Lower leg skin (tissue), 4 donors: ENCODE measurements around the gene KCTD10. TPM values are rescaled to one million over a fixed set of nuclear protein-coding genes. Genes with fewer than 3 reads are reported as not detected.
"Not testable (repeated sequence)": the region's sequence is repeated elsewhere in the genome, so short reads cannot be mapped to it uniquely, and the experiment has no call there.

Experiments used
- DNase-seq, 2 donors: peaks; one replicate each; pipeline ENCODE4 v3.0.0-alpha.2; 2019; ENCODE audit warnings: low spot score in 2 of 2
- H3K4me3 ChIP-seq: fragments of 200-600 bp; sonication (generic); 2 replicates; pipeline ENCODE4 v1.5.1; 2017; ENCODE audit warnings: mild to moderate bottlenecking, low read depth; ENCODE audit not compliant: poor library complexity, severe bottlenecking
- CTCF ChIP-seq, 3 donors: fragments of 450-650 bp; IDR thresholded peaks; one replicate each; pipeline ENCODE4 v1.5.1; 2016; ENCODE audit warnings: antibody characterized with exemption in 3 of 3, mild to moderate bottlenecking in 3 of 3, moderate library complexity in 2 of 3
- POLR2A ChIP-seq, 2 donors: fragments of 450-650 bp; IDR thresholded peaks; one replicate each; pipeline ENCODE4 v1.6.1; 2016 to 2017; ENCODE audit warnings: antibody characterized with exemption in 2 of 2, mild to moderate bottlenecking in 1 of 2, moderate library complexity in 1 of 2
- WGBS, 2 donors: methylation state at CpG; one replicate each; pipeline ENCODE4 v1.1.5; 2018; 5-methylcytosine and 5-hydroxymethylcytosine counted together
- intact Hi-C: fragments of 100-400 bp; cut with DNase I; formaldehyde crosslinking; loops from one replicate; pipeline ENCODE4 v1.15.0; 2023; ENCODE audit warnings: low total_unique reads
- total RNA-seq, 4 donors: library from RNA; depleted of rRNA; stranded (reverse); fragments of >200 nt; gene quantifications; one replicate each; pipeline ENCODE4 v1.1.0, GENCODE V29; 2016

The KCTD10 gene
- total RNA-seq, 4 donors from 2014 or later = 22.3 to 60.1 (median 44.1) TPM

GRCh38 chr12:109428037-109428629 is 49.0 kb downstream of the KCTD10 start:
- intact Hi-C loops = no loop called here
- 20 to 21% methylated on average over 8 of the region's 8 CpGs for WGBS, 2 donors
- TF ChIP-seq POLR2A (IDR thresholded peaks at IDR 0.05) (no peak), CTCF (IDR thresholded peaks at IDR 0.05) (peak in 1 of 3 donors; percentile 56)
- peak; percentile 75 to 94 for DNase-seq
- no peak overlapping the region for H3K4me3 ChIP-seq

- no peak overlapping the region for H3K4me3 ChIP-seq
- DNase-seq = no peak
- WGBS, 2 donors = 87 to 89% methylated on average over 9 of the region's 9 CpGs
- intact Hi-C loops = no loop called here
- no peak for TF ChIP-seq POLR2A (IDR thresholded peaks at IDR 0.05)
- no peak for TF ChIP-seq CTCF (IDR thresholded peaks at IDR 0.05)
Observed at GRCh38 chr12:109423392-109423791, 53.7 kb downstream of the KCTD10 start.

- no peak for TF ChIP-seq CTCF (IDR thresholded peaks at IDR 0.05)
- no peak for TF ChIP-seq POLR2A (IDR thresholded peaks at IDR 0.05)
- DNase-seq = no peak
- intact Hi-C loops = no loop called here
- WGBS, 2 donors = 51 to 53% methylated on average over 10 of the region's 10 CpGs
- H3K4me3 ChIP-seq = no peak overlapping the region
Observed at GRCh38 chr12:109422251-109422650, 54.8 kb downstream of the KCTD10 start.

GRCh38 chr12:109421355-109422087 is 55.6 kb downstream of the KCTD10 start:
- 51 to 56% methylated on average over 8 of the region's 8 CpGs for WGBS, 2 donors
- H3K4me3 ChIP-seq = no peak overlapping the region
- no peak for DNase-seq
- TF ChIP-seq CTCF (IDR thresholded peaks at IDR 0.05) (no peak), POLR2A (IDR thresholded peaks at IDR 0.05) (no peak)
- intact Hi-C loops = no loop called here

- 53 to 68% methylated on average over 4 of the region's 4 CpGs for whole genome bisulfite sequencing, 2 donors
- no peak for DNase-seq
- intact Hi-C loops = no loop called here
- H3K4me3 ChIP-seq = no peak overlapping the region
- TF ChIP-seq CTCF (IDR thresholded peaks at IDR 0.05) (no peak), POLR2A (IDR thresholded peaks at IDR 0.05) (no peak)
Observed at GRCh38 chr12:109418848-109419480, 58.1 kb downstream of the KCTD10 start.

- DNase-seq, intact Hi-C loops, H3K4me3 ChIP-seq: not testable (repeated sequence)
- 95 to 97% methylated on average over 4 of the region's 4 CpGs for WGBS, 2 donors
Observed at GRCh38 chr12:109406147-109406546, 71.0 kb downstream of the KCTD10 start.

- whole genome bisulfite sequencing, 2 donors = 97 to 100% methylated on average over 2 of the region's 2 CpGs
Observed at GRCh38 chr12:109404841-109405240, 72.3 kb downstream of the KCTD10 start.

More at GRCh38 chr12:109404841-109405240, 72.3 kb downstream of the KCTD10 start:
- peak in 1 of 2 donors; percentile 8 for DNase-seq
- H3K4me3 ChIP-seq, intact Hi-C loops: not testable (repeated sequence)
